Measurements from ENCODE around the gene CFC1.
A peak's percentile ranks its signal among the peaks of the same experiment; 100 is the strongest.
"Not testable (repeated sequence)": the region's sequence is repeated elsewhere in the genome, so short reads cannot be mapped to it uniquely, and the experiment has no call there.

The CFC1 gene

DNA sequence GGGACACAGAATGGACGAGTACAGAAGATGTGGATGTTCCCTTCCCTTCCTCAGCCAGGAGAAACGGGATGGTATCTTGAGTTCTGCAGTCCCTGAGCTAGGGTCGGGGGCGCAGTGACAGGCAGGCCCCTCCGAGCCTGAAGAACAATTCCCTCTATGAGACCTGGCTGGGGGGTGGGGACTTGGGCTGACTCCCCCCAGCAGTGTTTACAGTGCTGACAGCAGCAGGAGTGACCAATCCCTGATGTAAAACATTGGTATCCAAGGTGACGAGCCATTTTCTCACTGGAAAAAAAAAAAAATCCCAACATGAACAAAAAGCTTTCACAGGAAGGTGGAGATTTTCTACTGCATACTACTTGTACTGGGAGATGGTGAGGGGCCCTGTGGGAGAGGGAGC is at the start of gene CFC1:
Gene CFC1 (minus strand): TSS at position 183 of the 400 bp plus-strand sequence. CDS start 288 bp downstream, outside the sequence.
- DNase-seq (ENCODE audit: low read depth in 2 of 2) = not testable (repeated sequence)

DNA sequence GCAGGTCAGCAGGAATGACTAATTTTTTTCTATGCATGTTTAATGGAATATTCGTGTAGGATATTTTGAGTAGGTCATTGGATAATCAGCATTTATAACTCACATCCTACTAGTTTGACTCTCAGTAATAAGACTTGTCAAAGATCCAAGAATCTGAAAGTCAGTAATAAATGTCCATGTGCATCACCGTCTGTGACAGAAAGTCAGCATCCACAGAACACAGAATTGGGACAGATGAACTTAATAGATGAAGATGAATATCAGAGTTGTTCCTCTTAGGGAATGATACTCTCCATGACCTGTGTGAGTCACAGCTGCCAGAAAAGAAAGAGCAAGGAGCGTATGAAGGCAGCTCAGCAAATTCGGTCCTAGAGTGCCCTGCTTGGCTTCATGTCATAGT is 42.3 kb upstream of the CFC1 start:
- DNase-seq (ENCODE audit: low read depth in 2 of 2) = not testable (repeated sequence)

- not testable (repeated sequence) for DNase-seq (ENCODE audit: low read depth in 2 of 2)
These were observed 39.6 kb upstream of the CFC1 start for GRCh38 chr2:130638973-130639372.

DNA sequence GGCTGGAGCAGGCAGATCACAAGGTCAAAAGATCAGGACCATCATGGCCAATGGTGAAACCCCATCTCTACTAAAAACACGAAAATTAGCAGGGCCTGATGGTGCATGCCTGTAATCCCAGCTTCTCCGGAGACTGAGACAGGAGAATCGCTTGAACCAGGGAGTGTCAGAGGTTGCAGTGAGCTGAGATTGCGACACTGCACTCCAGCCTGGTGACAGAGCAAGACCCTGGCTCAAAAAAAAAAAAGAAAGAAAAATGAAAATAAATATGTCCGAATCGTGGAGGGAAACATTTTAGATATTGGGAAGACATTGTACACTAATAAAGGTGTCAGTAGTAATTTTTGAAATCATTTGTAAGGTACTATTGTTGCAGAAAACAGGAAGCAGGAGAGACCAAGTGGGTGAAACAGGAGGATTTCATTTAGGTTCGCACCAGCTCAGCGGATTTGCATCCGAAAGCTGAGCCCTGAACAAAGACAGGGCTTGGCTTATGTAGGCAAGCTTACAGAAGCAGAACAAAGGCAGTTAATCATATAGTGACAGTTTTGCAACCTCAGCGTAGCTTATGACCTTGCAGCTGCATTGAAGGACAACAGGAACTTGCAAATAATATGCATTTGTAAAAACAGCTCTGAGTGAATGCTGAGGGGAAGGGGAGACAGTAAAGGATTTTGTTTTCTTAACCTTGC is 29.6 kb upstream of the CFC1 start:
- DNase-seq (ENCODE audit: low read depth in 2 of 2) = not testable (repeated sequence)

GRCh38 chr2:130611140-130611539 is 11.8 kb upstream of the CFC1 start, which contains the start of gene POTEJ:
POTEJ (plus strand) TSS chr2:130611440; CDS start chr2:130611533, 93 bp downstream.
- not testable (repeated sequence) for DNase-seq (ENCODE audit: low read depth in 2 of 2)

DNA sequence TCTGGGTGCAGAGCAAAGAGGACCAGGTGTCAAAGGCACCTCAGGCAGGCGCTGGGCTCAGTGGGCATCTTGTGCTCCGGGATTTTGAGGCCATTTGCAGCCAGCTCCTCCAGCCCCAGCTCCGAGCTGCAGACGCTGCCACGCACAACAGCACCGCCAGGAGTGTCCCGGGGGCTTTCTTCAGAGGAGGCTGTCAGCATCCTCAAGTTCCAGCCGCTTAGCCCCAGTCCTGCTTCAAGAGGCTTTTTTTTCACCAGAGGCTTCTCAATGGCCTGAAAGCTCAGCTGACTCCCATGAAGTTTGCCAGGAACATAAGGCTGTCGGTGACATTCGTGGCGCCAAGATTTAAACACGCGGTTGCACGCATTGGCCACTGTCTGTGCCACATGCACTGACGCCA is 11.1 kb upstream of the CFC1 start:
- not testable (repeated sequence) for DNase-seq (ENCODE audit: low read depth in 2 of 2)

DNA sequence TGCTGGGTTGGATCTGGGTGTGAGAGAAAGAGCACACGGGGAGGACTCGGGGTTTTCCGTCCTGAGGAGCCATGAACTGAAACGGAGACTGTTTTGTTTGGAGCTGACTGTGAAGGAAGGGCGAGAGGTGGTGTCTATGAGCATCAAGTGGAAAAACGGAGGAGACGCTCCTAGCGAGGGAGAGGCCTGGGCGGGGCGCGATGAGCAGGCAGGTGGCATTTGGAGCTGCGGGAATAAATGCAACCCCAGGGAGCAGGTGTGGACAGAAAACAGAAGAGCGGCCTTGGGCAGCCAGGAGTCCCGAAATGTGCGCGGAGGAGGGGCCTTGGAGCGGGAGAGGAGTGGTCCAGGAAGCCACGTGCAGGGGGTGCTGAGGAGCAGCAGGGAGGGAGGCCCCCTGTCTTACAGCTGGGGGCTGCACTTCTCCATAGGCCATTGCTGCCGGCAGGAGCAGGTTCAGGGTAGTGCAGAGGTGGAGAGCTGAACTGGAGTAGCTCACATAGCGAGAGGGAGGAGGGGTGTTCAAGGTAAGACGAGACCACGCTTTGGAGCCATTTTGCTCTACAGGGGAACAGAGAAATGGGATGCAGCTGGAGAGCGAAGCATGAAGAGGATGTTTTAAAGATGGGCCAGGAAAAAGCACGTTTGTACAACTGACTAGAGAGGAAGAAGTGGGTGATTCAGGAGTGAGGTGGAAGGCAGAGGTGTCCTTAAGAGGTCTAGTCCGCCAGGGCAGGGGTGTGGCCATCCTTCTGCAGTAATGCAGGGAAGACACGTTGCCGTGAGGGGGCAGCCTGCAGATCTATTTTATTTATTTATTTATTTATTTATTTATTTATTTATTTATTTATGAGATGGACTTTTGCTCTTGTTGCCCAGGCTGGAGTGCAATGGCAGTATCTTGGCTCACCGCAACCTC is 9.9 kb upstream of the CFC1 start:
- not testable (repeated sequence) for DNase-seq (ENCODE audit: low read depth in 2 of 2)

GRCh38 chr2:130608276-130609001 is 9.1 kb upstream of the CFC1 start:
- DNase-seq (ENCODE audit: low read depth in 2 of 2) = not testable (repeated sequence)

DNA sequence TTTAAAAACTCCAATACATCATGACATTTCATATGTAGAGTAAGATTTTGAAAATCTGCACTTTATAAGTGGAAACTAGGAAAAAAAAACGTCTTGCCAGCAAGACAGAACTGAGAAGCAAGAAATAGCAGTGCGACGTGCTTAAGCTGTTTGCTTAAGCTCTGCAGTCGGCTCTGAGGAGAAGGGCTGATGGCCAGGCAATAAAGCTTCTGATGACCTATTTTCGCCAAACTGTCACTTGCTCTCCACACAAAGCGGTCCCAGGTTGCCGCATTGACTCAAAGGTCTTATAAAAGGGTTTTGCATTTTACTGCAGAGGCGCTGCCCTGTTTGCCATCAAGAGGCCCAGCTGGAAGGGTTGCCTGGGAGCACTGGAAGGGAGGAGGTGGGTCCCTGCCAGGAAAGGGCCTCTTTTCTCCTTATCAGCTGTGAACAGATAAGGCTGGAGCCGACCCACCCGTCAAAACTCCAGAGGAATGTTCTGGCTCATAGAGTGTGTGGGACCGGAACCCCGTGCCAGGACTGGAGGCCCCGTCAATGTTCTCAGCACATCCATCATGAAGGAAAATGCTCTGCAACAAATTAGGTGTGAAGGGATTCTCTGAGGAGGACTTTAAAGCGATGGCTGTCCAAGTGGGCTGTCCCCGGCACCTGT is 2.4 kb upstream of the CFC1 start:
- not testable (repeated sequence) for DNase-seq (ENCODE audit: low read depth in 2 of 2)

DNA sequence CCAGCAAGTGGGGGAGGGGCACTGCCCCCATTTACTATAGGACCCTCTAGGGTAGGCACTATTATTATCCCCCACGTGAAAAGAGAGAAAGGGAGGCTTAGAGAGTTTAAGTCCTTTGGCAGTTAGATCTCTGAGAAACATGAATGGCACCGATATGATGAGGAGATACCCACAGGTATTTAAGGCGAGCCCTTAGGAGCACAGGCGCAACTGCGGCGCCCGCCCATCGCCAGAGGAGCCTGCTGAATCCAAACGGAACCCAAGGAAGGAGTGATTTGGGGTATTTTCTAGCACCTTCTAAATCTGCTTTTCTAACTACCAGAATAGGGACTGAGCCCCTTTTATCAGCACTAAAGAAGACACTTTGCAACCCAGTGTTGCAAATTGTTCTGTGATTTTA is 551 bp upstream of the CFC1 start:
- not testable (repeated sequence) for DNase-seq (ENCODE audit: low read depth in 2 of 2)

DNA sequence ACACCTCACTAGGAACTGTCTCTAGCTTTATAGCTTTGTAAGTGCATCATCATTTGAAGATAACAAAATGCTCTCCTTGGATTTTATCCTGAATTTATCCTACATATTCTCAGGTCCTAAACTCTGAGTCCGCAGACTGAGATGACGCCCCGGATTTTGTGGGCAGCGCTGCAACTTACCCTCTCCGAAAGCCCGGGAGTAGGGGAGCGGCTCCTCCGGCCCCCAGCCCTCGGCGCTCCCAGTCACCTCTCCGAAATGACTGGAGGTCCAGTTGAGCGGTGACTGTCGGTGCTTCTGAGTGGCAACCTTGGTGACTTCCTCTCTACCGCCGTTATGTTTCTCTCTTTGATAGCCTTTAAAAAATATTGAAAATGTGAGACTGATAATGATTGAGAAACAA is 912 bp downstream of the CFC1 start:
- not testable (repeated sequence) for DNase-seq (ENCODE audit: low read depth in 2 of 2)

DNA sequence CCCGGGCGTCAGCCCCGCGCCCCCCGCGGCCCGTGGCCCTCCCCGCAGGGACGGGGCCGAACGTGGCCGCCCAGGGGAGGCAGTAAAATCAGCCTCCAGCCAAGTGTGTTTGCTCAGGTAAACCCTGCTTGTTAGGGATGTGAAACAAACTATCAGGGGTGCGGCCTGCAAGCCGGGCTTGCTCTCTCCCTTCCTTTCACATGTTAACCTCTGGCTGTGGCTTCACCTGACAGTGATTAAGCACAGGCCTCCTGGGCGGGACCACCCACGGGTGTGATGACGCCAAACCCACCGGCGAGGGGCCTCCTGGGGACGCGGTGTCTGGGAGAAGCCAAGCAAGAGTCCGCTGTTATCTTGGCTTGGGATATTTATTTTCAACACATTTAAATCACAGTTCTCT is 1.4 kb downstream of the CFC1 start:
- not testable (repeated sequence) for DNase-seq (ENCODE audit: low read depth in 2 of 2)

- not testable (repeated sequence) for DNase-seq (ENCODE audit: low read depth in 2 of 2)
These were observed 2.6 kb downstream of the CFC1 start for GRCh38 chr2:130596757-130597156.

GRCh38 chr2:130594011-130594410 is 5.4 kb downstream of the CFC1 start:
- not testable (repeated sequence) for DNase-seq (ENCODE audit: low read depth in 2 of 2)

- not testable (repeated sequence) for DNase-seq (ENCODE audit: low read depth in 2 of 2)
These were observed 6.5 kb downstream of the CFC1 start for GRCh38 chr2:130592791-130593414.

DNA sequence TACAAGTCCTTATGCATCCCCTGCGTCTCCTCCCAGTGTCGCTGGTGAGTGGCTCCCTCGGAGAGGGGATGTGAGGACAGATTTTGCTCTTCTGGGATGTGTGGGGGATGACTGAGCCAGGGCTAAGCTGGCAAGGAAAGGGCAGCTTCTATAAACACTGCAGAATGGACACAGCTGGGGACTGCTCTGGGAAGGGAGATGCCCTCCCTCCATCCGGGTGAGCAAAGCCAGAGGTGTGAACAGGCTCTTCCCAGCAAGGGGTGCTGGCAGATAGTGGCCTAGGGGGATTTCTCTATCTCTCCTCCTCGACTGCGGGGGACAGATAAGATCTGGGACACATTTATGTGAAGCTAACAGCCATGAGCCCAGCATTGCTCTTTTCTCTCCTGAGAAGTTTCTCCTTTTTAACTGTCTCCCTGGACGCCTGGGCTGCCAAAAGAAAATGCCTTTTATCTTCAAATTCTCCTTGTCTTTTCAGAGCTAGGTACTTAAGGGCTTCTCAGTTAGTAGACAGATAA is 8.5 kb downstream of the CFC1 start:
- not testable (repeated sequence) for DNase-seq (ENCODE audit: low read depth in 2 of 2)

- DNase-seq (ENCODE audit: low read depth in 2 of 2) = not testable (repeated sequence)
These were observed 9.1 kb downstream of the CFC1 start for GRCh38 chr2:130590170-130590841.

- DNase-seq (ENCODE audit: low read depth in 2 of 2) = peak in 1 of 2 donors; percentile 24
These were observed 10.5 kb downstream of the CFC1 start for GRCh38 chr2:130588688-130589458.

DNA sequence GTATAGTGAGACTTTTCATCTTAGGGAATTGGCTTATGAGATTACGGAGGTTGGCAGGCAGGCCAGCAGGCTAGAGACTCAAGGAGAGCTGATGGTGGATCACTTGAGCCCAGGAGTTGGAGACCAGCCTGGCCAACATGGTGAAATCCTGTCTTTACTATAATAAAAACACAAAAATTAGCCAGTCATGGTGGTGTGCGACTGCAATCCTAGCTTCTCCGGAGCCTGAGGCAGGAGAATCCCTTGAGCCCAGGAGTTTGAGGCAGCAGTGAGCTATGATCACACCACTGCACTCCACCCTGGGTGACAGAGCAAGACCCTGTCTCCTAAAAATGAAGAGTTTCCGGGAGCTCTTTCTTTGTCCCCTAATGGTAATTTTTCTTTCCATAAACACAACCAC is 14.6 kb downstream of the CFC1 start:
- not testable (repeated sequence) for DNase-seq (ENCODE audit: low read depth in 2 of 2)
